Measurements from ENCODE around the gene DNAH7.
"Not testable (repeated sequence)": the region's sequence is repeated elsewhere in the genome, so short reads cannot be mapped to it uniquely, and the experiment has no call there.

The DNAH7 gene

DNA sequence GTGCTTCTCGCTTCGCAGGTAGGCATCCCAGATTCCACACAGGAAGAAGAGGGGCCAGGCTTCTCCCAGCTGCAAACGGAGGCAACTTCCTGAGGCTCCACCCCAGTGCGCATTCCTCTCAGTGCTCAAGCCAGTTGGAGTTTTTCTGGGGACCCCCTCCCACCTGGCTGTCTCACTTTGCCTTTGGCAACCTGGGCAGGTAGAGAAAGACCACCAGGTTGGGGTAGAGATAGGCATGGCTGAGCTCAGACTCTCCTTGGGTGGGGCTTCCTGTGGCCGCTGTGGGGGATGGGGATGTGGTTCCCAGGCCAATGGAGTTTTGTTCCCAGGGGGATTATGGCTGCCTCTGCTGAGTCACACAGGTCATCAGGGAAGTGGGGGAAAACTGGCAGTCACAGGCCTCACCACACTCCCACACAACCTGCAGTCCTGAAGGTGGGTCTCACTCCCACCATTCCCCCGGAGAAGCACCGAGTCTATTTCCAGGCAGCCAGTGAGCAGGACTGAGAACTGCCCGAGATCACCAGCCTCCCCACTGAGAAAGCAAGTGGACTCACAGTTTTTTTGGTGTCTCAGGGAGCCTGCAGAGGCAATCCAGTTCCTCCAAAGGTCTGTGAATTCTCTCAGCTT is 373.5 kb downstream of the DNAH7 start:
- Mint-ChIP-seq H3K9me3 (peaks cover 30% of the 10 kb centered on the region), H3K36me3 (ENCODE audit: low read depth) (peaks cover 82% of the 10 kb centered on the region), H3K27me3 (no peaks in the 10 kb centered on the region), H3K4me1 (ENCODE audit: low read depth) (peaks cover 49% of the 10 kb centered on the region), H3K27ac (no peak overlapping the region), H3K4me3 (no peak overlapping the region)

DNA sequence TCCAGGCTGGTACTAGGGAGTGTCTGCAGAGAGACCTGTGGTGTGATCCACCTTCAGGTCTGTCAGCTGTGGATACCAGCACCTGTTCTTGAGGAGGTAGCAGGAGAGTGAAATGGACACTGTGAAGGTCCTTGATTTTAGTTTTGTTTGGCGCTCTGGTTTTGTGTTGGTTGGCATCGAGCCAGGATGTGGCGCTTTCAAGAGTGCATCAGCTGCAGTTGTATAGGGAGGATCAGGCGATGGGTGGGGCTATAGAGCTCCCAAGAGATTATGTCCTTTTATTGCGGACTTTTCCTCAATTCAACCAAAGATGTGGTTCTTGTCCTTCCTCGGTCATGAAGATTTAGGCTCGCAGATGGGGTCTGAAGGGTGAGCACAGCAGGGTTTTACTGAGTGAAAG is 374.1 kb downstream of the DNAH7 start:
- Mint-ChIP-seq H3K36me3 (ENCODE audit: low read depth) (peaks cover 80% of the 10 kb centered on the region), H3K4me3 (no peak overlapping the region), H3K9me3 (peaks cover 25% of the 10 kb centered on the region)

GRCh38 chr2:195692531-195692930 is 376.1 kb downstream of the DNAH7 start:
- H3K4me3 Mint-ChIP-seq, H3K27me3 Mint-ChIP-seq, H3K27ac Mint-ChIP-seq: not testable (repeated sequence)
- peaks cover 40% of the 10 kb centered on the region for H3K4me1 Mint-ChIP-seq (ENCODE audit: low read depth)
- H3K36me3 Mint-ChIP-seq (ENCODE audit: low read depth): peaks cover 65% of the 10 kb centered on the region
- H3K9me3 Mint-ChIP-seq: peaks cover 21% of the 10 kb centered on the region

More for the DNA sequence above, 374.1 kb downstream of the DNAH7 start:
- H3K27me3 Mint-ChIP-seq: no peaks in the 10 kb centered on the region
- peaks cover 49% of the 10 kb centered on the region for H3K4me1 Mint-ChIP-seq (ENCODE audit: low read depth)
- H3K27ac Mint-ChIP-seq: no peak overlapping the region

All from stimulated activated naive CD8-positive, alpha-beta T cell treated with anti-CD3 and anti-CD28 coated beads, Interleukin-15, Interleukin-2, amounts not matched to agents 100 ng/mL and 50 ng/mL, for 24 hours (primary cell).